Stimulated activated memory B cell treated with anti-CD40 and anti-IgM and Interleukin-4, amounts not matched to agents 10 μg/mL and 1 μg/mL and 100 μg/mL, for 72 hours (primary cell): ENCODE measurements around the gene PPM1D.
A peak's percentile ranks its signal among the peaks of the same experiment; 100 is the strongest.
"Not testable (repeated sequence)": the region's sequence is repeated elsewhere in the genome, so short reads cannot be mapped to it uniquely, and the experiment has no call there.

Source experiments
- ATAC-seq: fragments of 150-1000 bp; cut with Tn5 transposase; 2 replicates; pipeline ENCODE4 v1.10.0; 2021
- H3K27ac Mint-ChIP-seq: one replicate; pipeline ENCODE4 v1.8.0; 2022; ENCODE audit warnings: mild to moderate bottlenecking, mixed read lengths
- H3K27me3 Mint-ChIP-seq: one replicate; pipeline ENCODE4 v1.8.0; 2022; ENCODE audit warnings: mixed read lengths
- H3K36me3 Mint-ChIP-seq: one replicate; pipeline ENCODE4 v1.8.0; 2022; ENCODE audit warnings: mixed read lengths
- H3K4me1 Mint-ChIP-seq: one replicate; pipeline ENCODE4 v1.8.0; 2022; ENCODE audit warnings: mixed read lengths
- H3K4me3 Mint-ChIP-seq: one replicate; pipeline ENCODE4 v1.8.0; 2022; ENCODE audit warnings: mild to moderate bottlenecking, moderate library complexity, mixed read lengths
- H3K9me3 Mint-ChIP-seq: one replicate; pipeline ENCODE4 v1.8.0; 2022; ENCODE audit warnings: mixed read lengths

The PPM1D gene

GRCh38 chr17:60579551-60579950, 20.4 kb upstream of the PPM1D start:
- Mint-ChIP-seq H3K4me3 (no peak overlapping the region), H3K9me3 (peaks cover 5% of the 10 kb centered on the region), H3K36me3 (no peaks in the 10 kb centered on the region), H3K4me1 (peaks cover 6% of the 10 kb centered on the region), H3K27me3 (no peaks in the 10 kb centered on the region), H3K27ac (no peak overlapping the region)
- no peak for ATAC-seq

- H3K4me3 Mint-ChIP-seq: no peak overlapping the region
- no peak for ATAC-seq
- H3K27me3 Mint-ChIP-seq: no peaks in the 10 kb centered on the region
- H3K4me1 Mint-ChIP-seq: no peaks in the 10 kb centered on the region
- no peak overlapping the region for H3K27ac Mint-ChIP-seq
- H3K36me3 Mint-ChIP-seq: no peaks in the 10 kb centered on the region
- H3K9me3 Mint-ChIP-seq: no peaks in the 10 kb centered on the region
Observed at GRCh38 chr17:60583008-60583407, 17.0 kb upstream of the PPM1D start.

DNA sequence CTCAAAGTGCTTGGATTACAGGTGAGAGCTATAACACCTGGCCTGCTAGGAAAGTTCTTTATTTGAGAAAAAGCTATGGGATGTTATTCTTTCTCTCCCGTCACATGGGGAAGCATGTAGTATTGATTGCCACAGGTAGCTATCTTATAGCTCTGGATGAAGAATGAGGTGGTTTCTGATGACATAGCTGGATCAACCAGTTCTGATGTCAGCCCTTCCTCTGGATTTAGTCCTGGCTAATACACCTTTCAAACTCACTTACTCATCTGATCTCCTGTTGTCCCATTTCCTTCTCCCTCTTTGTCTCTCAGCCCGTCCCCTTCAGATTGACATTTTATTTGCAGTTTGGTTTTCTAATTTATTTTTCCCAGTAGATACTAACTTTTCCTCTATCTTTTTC, 14.1 kb upstream of the PPM1D start:
- Mint-ChIP-seq H3K4me1 (no peaks in the 10 kb centered on the region), H3K4me3 (no peak overlapping the region), H3K36me3 (no peaks in the 10 kb centered on the region), H3K9me3 (no peaks in the 10 kb centered on the region), H3K27me3 (no peaks in the 10 kb centered on the region), H3K27ac (no peak overlapping the region)
- ATAC-seq: no peak

DNA sequence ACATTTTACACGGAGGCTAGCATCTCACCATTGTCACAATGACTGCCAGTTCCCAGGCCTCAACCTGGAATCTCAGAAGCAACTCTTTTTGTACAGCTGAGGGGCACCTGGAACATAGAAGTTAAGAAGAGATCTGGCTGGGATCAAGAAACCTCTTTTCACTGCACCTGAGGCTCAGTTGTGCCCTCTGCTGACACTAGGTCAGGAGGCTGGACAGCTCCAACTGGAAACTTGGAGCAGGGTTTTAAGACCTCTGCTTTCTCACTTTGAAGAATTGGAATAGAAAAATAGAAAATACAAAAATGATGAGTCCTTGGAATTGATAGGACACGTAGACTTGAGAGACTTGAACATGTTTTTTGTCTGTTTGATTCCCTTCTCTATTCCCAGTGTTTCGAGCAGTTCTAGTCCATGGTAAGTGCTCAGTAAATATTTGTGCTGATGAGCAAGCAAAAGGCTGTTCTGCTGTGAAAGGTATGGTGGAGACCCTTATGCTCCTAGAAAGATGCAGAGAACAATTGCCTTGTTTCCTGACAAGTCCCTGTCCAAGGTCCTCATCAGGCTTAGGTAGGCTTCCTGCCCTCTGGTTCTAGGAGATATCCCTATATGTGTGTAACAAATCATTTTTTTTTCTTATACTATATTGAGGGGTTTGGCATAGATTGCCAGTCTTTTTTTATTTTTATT, 13.6 kb upstream of the PPM1D start:
- Mint-ChIP-seq H3K27ac (no peak overlapping the region), H3K9me3 (no peaks in the 10 kb centered on the region), H3K36me3 (no peaks in the 10 kb centered on the region), H3K27me3 (no peaks in the 10 kb centered on the region), H3K4me3 (no peak overlapping the region), H3K4me1 (no peaks in the 10 kb centered on the region)
- no peak for ATAC-seq

DNA sequence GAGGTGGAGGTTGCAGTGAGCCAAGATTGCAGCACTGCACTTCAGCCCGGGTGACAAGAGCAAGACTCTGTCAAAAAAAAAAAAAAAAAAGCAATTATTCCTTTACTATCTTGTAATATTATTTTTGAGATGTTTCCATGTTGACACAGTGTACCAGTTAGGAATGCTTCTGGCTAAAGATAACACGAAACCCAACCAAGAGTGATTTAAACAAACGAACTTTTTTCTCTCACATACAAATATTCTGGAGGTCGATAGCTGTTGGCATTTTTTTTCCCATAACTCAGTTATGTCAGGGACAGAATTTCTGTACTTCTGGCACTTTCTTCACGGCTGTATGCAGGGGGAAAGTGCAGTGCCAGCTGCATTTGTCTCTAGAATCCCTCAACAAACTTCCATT, 9.9 kb upstream of the PPM1D start:
- H3K27ac Mint-ChIP-seq: no peak overlapping the region
- H3K4me3 Mint-ChIP-seq: no peak overlapping the region
- no peaks in the 10 kb centered on the region for H3K4me1 Mint-ChIP-seq
- no peaks in the 10 kb centered on the region for H3K36me3 Mint-ChIP-seq
- H3K27me3 Mint-ChIP-seq: no peaks in the 10 kb centered on the region
- no peaks in the 10 kb centered on the region for H3K9me3 Mint-ChIP-seq
- ATAC-seq: no peak

DNA sequence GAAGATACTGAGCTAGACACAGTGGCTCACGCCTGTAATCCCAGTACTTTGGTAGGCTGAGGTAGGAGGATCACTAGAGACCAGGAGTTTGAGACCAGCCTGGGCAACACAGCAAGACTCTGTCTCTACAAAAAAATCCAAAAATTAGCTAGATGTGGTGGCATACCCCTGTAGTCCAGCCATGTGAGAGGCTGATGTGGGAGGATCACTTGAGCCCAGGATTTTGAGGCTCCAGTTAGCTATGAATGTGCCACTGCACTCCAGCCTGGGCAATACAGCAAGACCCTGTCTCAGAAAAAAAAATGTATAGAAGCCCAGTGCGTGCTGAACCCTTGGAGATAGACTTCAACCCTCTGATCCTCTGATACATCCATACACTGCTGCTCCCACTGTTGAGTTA, 7.2 kb upstream of the PPM1D start:
- no peaks in the 10 kb centered on the region for H3K27me3 Mint-ChIP-seq
- no peak for ATAC-seq
- H3K27ac Mint-ChIP-seq: no peak overlapping the region
- no peaks in the 10 kb centered on the region for H3K36me3 Mint-ChIP-seq
- H3K9me3 Mint-ChIP-seq: no peaks in the 10 kb centered on the region
- peaks cover under 1% of the 10 kb centered on the region for H3K4me1 Mint-ChIP-seq
- no peak overlapping the region for H3K4me3 Mint-ChIP-seq

GRCh38 chr17:60593441-60594036, 6.5 kb upstream of the PPM1D start:
- ATAC-seq, H3K9me3 Mint-ChIP-seq, H3K4me1 Mint-ChIP-seq, H3K27ac Mint-ChIP-seq, H3K27me3 Mint-ChIP-seq, H3K36me3 Mint-ChIP-seq, H3K4me3 Mint-ChIP-seq: not testable (repeated sequence)

GRCh38 chr17:60594170-60594569, 5.8 kb upstream of the PPM1D start:
- not testable (repeated sequence) for ATAC-seq, H3K4me3 Mint-ChIP-seq, H3K27ac Mint-ChIP-seq, H3K9me3 Mint-ChIP-seq, H3K4me1 Mint-ChIP-seq, H3K27me3 Mint-ChIP-seq, H3K36me3 Mint-ChIP-seq

DNA sequence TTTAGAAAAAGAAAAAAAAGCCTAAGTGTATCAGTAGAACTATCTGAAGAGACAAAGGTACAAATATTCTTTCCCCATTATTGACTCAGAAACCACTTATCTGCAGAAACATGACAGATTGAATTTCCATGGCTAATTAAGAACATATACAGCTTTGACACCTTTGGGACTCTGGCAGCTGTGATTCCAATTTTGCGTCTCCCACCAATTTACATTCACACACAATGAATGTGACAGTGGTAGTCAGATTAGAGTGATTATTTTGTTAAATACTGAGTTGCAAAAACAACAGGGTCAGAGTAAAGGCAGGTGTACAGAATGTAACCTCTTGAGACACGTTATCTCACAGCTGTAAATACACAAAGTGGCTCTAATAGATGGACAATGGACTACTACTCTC, 5.3 kb upstream of the PPM1D start:
- Mint-ChIP-seq H3K9me3 (no peaks in the 10 kb centered on the region), H3K4me1 (peaks cover 10% of the 10 kb centered on the region), H3K27ac (no peak overlapping the region), H3K27me3 (no peaks in the 10 kb centered on the region), H3K36me3 (no peaks in the 10 kb centered on the region), H3K4me3 (no peak overlapping the region)
- no peak for ATAC-seq

DNA sequence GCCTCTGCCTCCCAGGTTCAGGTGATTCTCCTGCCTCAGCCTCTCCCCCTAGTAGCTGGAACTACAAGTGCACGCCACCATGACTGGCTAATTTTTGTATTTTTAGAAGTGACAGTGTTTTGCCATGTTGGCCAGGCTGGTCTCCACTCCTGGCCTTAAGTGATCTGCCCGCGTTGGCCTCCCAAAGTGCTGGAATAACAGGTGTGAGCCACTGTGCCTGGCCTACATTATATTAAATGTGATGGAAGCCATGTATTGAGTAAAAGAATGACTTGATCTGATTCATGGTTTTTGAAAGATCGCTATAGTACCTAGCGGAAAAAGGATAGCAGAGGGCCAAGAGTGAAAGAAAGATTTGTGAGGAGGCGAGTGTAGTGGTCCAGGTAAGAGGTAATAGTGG, 2.7 kb upstream of the PPM1D start:
- Mint-ChIP-seq H3K27ac (no peak overlapping the region), H3K4me3 (no peak overlapping the region), H3K36me3 (no peaks in the 10 kb centered on the region), H3K9me3 (no peaks in the 10 kb centered on the region), H3K27me3 (no peaks in the 10 kb centered on the region), H3K4me1 (peaks cover 22% of the 10 kb centered on the region)
- ATAC-seq: no peak

DNA sequence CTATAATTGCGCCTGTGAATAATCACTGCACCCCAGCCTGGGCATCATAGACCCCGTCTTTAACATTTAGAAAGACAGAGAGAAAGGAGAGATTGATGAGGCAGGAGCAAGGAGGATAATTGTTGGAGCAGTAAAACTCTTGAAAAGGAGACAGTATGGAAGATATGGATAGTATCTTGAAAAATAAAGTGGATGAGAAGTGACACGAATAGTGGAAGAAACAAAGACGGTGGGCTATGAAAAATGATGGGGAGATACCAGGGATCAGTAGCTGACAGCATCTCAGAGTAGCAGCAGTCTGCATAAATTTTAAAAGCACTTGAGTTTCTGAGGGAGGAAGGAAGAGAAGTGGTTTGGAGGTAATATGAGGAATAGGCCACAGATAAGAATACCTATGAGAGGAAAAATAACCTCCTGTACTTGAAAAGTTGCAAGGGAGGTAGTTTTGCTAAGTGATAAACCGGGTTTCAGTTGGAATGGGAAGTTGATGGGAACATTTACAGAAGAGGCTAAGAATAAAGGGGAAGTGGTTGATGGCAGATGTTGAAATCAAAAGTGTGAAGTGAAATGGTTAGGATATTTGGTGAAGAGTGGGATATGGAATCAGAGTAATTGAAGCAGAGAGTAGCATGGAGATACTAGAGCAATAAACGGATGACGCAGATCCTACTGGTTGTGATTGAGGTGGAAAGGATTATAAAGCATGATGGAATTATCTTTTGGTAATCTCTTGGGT, 1.8 kb upstream of the PPM1D start:
- H3K27me3 Mint-ChIP-seq: no peaks in the 10 kb centered on the region
- H3K27ac Mint-ChIP-seq: no peak overlapping the region
- H3K36me3 Mint-ChIP-seq: no peaks in the 10 kb centered on the region
- H3K9me3 Mint-ChIP-seq: no peaks in the 10 kb centered on the region
- peaks cover 29% of the 10 kb centered on the region for H3K4me1 Mint-ChIP-seq
- no peak for ATAC-seq
- peak overlapping the region; percentile 7 for H3K4me3 Mint-ChIP-seq

GRCh38 chr17:60599220-60599619, 773 bp upstream of the PPM1D start:
- peak overlapping the region; percentile 83 for H3K27ac Mint-ChIP-seq
- no peaks in the 10 kb centered on the region for H3K9me3 Mint-ChIP-seq
- H3K36me3 Mint-ChIP-seq: no peaks in the 10 kb centered on the region
- peaks cover 37% of the 10 kb centered on the region for H3K4me1 Mint-ChIP-seq
- no peaks in the 10 kb centered on the region for H3K27me3 Mint-ChIP-seq
- ATAC-seq: peak; percentile 6
- H3K4me3 Mint-ChIP-seq: peak overlapping the region; percentile 97

GRCh38 chr17:60600490-60601446, 775 bp downstream of the PPM1D start:
- ATAC-seq: peak; percentile 27
- Mint-ChIP-seq H3K4me1 (peaks cover 43% of the 10 kb centered on the region), H3K9me3 (no peaks in the 10 kb centered on the region)

GRCh38 chr17:60601447-60602384, 1.7 kb downstream of the PPM1D start:
- ATAC-seq: no peak
- Mint-ChIP-seq H3K4me3 (peak overlapping the region; percentile 97), H3K27me3 (no peaks in the 10 kb centered on the region), H3K27ac (no peak overlapping the region), H3K9me3 (no peaks in the 10 kb centered on the region), H3K4me1 (peaks cover 48% of the 10 kb centered on the region), H3K36me3 (no peaks in the 10 kb centered on the region)

More at GRCh38 chr17:60600490-60601446, 775 bp downstream of the PPM1D start:
- peak overlapping the region; percentile 83 for H3K27ac Mint-ChIP-seq
- no peaks in the 10 kb centered on the region for H3K36me3 Mint-ChIP-seq
- no peaks in the 10 kb centered on the region for H3K27me3 Mint-ChIP-seq
- H3K4me3 Mint-ChIP-seq: peak overlapping the region; percentile 97
